Spleen (tissue), 7 donors: ENCODE data around the gene GAGE10.

Experiments used
- CTCF ChIP-seq, 11 experiments: fragments of 200-600 bp in 7 of 11; fragments of 450-650 bp in 4 of 11; sonication (generic) in 4 of 11; IDR thresholded peaks in 8 of 11; conservative IDR thresholded peaks in 3 of 11; 1 replicate in 7 of 11; 2 replicates in 4 of 11; pipeline versions ENCODE4 v1.4.0 to v1.8.0; 2016 to 2021; ENCODE audit warnings: antibody characterized with exemption in 11 of 11, inconsistent platforms in 4 of 11, mild to moderate bottlenecking in 1 of 11
- POLR2AphosphoS5 ChIP-seq, 3 donors: sonication (generic); formaldehyde crosslinking; IDR thresholded peaks; one replicate each; pipeline ENCODE4 v1.5.1; 2017; ENCODE audit warnings: antibody characterized with exemption in 3 of 3
- donor health status: DM: no; HTN: no; CAD: no; lungs with moderate emphysema.
- donor health status: DM: no; HTN: no; CAD: no.
- donor health status: DM: no; HTN: no; CAD: no.

DNA sequence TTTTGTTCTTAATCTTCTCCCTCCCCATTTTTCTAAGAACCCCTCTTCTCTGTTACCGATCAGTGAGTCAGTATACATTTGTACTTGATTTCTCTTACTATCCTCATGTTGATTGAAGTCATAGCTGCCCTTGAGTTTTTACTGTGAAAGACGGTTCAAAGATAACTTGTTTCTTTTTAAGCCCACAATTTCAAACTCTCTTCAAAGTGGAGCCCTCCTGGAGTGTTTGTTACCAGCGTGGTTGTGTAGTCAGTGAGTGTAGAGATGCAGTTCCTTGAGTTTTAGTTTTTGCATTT is 26.0 kb upstream of the GAGE10 start:
- TF ChIP-seq CTCF (IDR thresholded peaks at IDR 0.05 in 8 of 11, conservative IDR thresholded peaks at IDR 0.05 in 3 of 11) (no peak), POLR2AphosphoS5 (IDR thresholded peaks at IDR 0.05) (no peak)
